Smooth muscle cell (in vitro differentiated cells): ENCODE results near the gene PDE11A. TPM values are rescaled to one million over a fixed set of nuclear protein-coding genes. Genes with fewer than 3 reads are reported as not detected.

ENCODE experiments used
- DNase-seq: peaks from one replicate; lab custom pipeline; 2025; ENCODE audit not compliant: unreplicated experiment; lab: John Stamatoyannopoulos, UW
- H2AFZ ChIP-seq: fragments of 200-600 bp; sonication (generic); 2 replicates; pipeline ENCODE4 v1.6.0; 2016; ENCODE audit warnings: antibody characterized with exemption, low read depth, mild to moderate bottlenecking
- H3F3A ChIP-seq: fragments of 200-600 bp; sonication (generic); 2 replicates; pipeline ENCODE4 v1.6.0; 2017; ENCODE audit warnings: antibody characterized with exemption, low read depth
- H3K27ac ChIP-seq: fragments of 200-600 bp; sonication (generic); 2 replicates; pipeline ENCODE4 v1.5.1; 2016; ENCODE audit warnings: low read depth, mild to moderate bottlenecking
- H3K27me3 ChIP-seq: fragments of 200-600 bp; sonication (generic); 2 replicates; pipeline ENCODE4 v1.6.1; 2016; ENCODE audit warnings: low read depth, mild to moderate bottlenecking
- H3K36me3 ChIP-seq: fragments of 200-600 bp; sonication (generic); 2 replicates; pipeline ENCODE4 v1.5.1; 2016; ENCODE audit warnings: low read depth
- H3K4me1 ChIP-seq: fragments of 200-600 bp; sonication (generic); 2 replicates; pipeline ENCODE4 v1.5.1; 2016; ENCODE audit warnings: low read depth
- H3K4me2 ChIP-seq: fragments of 200-600 bp; sonication (generic); 2 replicates; pipeline ENCODE4 v1.6.0; 2016; ENCODE audit warnings: mild to moderate bottlenecking
- H3K4me3 ChIP-seq: fragments of 200-600 bp; sonication (generic); 2 replicates; pipeline ENCODE4 v1.5.1; 2016; ENCODE audit warnings: mild to moderate bottlenecking
- H3K79me2 ChIP-seq: fragments of 200-600 bp; sonication (generic); 2 replicates; pipeline ENCODE4 v1.6.0; 2016; ENCODE audit warnings: low read depth, mild to moderate bottlenecking
- H3K9ac ChIP-seq: fragments of 200-600 bp; sonication (generic); 2 replicates; pipeline ENCODE4 v1.6.0; 2016; ENCODE audit warnings: low read depth
- H3K9me3 ChIP-seq: fragments of 200-600 bp; sonication (generic); replicated peaks from 2 replicates; pipeline ENCODE4 v1.5.1; 2016; ENCODE audit warnings: low read depth
- H4K20me1 ChIP-seq: fragments of 200-600 bp; sonication (generic); 2 replicates; pipeline ENCODE4 v1.6.0; 2016; ENCODE audit warnings: low read depth
- CTCF ChIP-seq: fragments of 200-600 bp; sonication (generic); IDR thresholded peaks from 2 replicates; pipeline ENCODE4 v1.5.1; 2017; ENCODE audit warnings: borderline replicate concordance, mild to moderate bottlenecking, antibody characterized with exemption; ENCODE audit not compliant: insufficient read depth, poor library complexity, severe bottlenecking
- WGBS: methylation state at CpG from one replicate; pipeline ENCODE4 v1.1.7; 2016; ENCODE audit warnings: low lambda C conversion rate; 5-methylcytosine and 5-hydroxymethylcytosine counted together
- polyA plus RNA-seq: library from polyadenylated mRNA; unstranded; fragments of >200 nt; fragmentation: Nextera tagmentation; extraction: Ambion mirVana; gene quantifications from 2 replicates; pipeline ENCODE4 v1.2.1, GENCODE V29; 2016
- total RNA-seq: library from RNA; depleted of rRNA; stranded (reverse); fragments of >200 nt; gene quantifications from 2 replicates; pipeline ENCODE4 v1.2.3, GENCODE V29; 2014

PDE11A gene
- total and polyA plus RNA-seq, 2 experiments from 2014 or later: under 0.01 TPM; not detected in 1

GRCh38 chr2:177649568-177650518 is 422.7 kb downstream of the PDE11A start:
- Histone ChIP-seq H3K4me1 (peaks cover 11% of the 10 kb centered on the region), H2AFZ (no peak overlapping the region), H4K20me1 (no peaks in the 10 kb centered on the region), H3K79me2 (no peaks in the 10 kb centered on the region), H3K9me3 (no peaks in the 10 kb centered on the region), H3K27ac (no peak overlapping the region), H3K4me2 (no peak overlapping the region), H3K36me3 (no peaks in the 10 kb centered on the region), H3K4me3 (no peak overlapping the region), H3K9ac (no peak overlapping the region), H3K27me3 (no peaks in the 10 kb centered on the region), H3F3A (no peaks in the 10 kb centered on the region)
- DNase-seq: no peak
- WGBS: 87% methylated on average over 4 of the region's 4 CpGs
- no peak for TF ChIP-seq CTCF

- H2AFZ ChIP-seq: no peak overlapping the region
- no peak overlapping the region for H3K4me2 ChIP-seq
- H3K27ac ChIP-seq: no peak overlapping the region
- H3K79me2 ChIP-seq: no peaks in the 10 kb centered on the region
- 72% methylated on average over 1 of the region's 1 CpG for WGBS
- no peak for TF ChIP-seq CTCF
- H3K36me3 ChIP-seq: no peaks in the 10 kb centered on the region
- DNase-seq: no peak
- H3K9ac ChIP-seq: no peak overlapping the region
- H3K4me1 ChIP-seq: peaks cover 5% of the 10 kb centered on the region
- no peak overlapping the region for H3K4me3 ChIP-seq
- H4K20me1 ChIP-seq: no peaks in the 10 kb centered on the region
- H3K9me3 ChIP-seq: no peaks in the 10 kb centered on the region
- no peaks in the 10 kb centered on the region for H3K27me3 ChIP-seq
- H3F3A ChIP-seq: no peaks in the 10 kb centered on the region
These were observed 425.8 kb downstream of the PDE11A start for GRCh38 chr2:177646791-177647190.

- Histone ChIP-seq H3F3A (no peaks in the 10 kb centered on the region), H3K4me3 (no peak overlapping the region), H3K4me2 (no peak overlapping the region), H3K27me3 (no peaks in the 10 kb centered on the region), H3K27ac (no peak overlapping the region), H3K4me1 (peaks cover under 1% of the 10 kb centered on the region), H4K20me1 (no peaks in the 10 kb centered on the region), H3K36me3 (no peaks in the 10 kb centered on the region), H2AFZ (no peak overlapping the region), H3K9me3 (no peaks in the 10 kb centered on the region), H3K9ac (no peak overlapping the region), H3K79me2 (no peaks in the 10 kb centered on the region)
- no peak for TF ChIP-seq CTCF
- DNase-seq: no peak
These were observed 426.3 kb downstream of the PDE11A start for GRCh38 chr2:177646241-177646640.
